PC-3 (cell line): ENCODE data around the gene TANGO6. TPM values are rescaled to one million over a fixed set of nuclear protein-coding genes. Genes with fewer than 3 reads are reported as not detected.

Experiments used
- ATAC-seq: fragments of 200-7000 bp; cut with Tn5 transposase; 2 replicates; pipeline ENCODE4 v1.9.1; 2020; ENCODE audit warnings: mild to moderate bottlenecking, moderate library complexity
- BruUV-seq: library from RNA; stranded (reverse); fragments of 400-500 nt; replicated peaks from 2 replicates; lab custom pipeline; 2021; lab: Mats Ljungman, UMichigan
- CTCF ChIA-PET: fragments of 300-600 bp; sonication (Branson Sonifier 250); formaldehyde crosslinking; loops from one replicate; lab custom pipeline; 2022; ENCODE audit warnings: antibody characterized with exemption; lab: Charles Lee
- POLR2A ChIA-PET: fragments of 300-600 bp; sonication (Branson Sonifier 250); formaldehyde crosslinking; loops from one replicate; lab custom pipeline; 2022; ENCODE audit warnings: antibody characterized with exemption; ENCODE audit not compliant: unreplicated experiment; lab: Charles Lee
- DNase-seq: peaks from one replicate; pipeline ENCODE4 v3.0.0-alpha.2; 2015
- H2AFZ ChIP-seq: fragments of 300-600 bp; sonication (generic); 2 replicates; pipeline ENCODE4 v1.6.0; 2016; ENCODE audit warnings: antibody characterized with exemption, low read length
- H3F3A ChIP-seq: fragments of 300-600 bp; sonication (generic); one replicate; pipeline ENCODE4 v1.6.0; 2017; ENCODE audit warnings: antibody characterized with exemption, low read length, control low read depth, mild to moderate bottlenecking; ENCODE audit not compliant: unreplicated experiment
- H3K27ac ChIP-seq: fragments of 300-600 bp; sonication (generic); 2 replicates; pipeline ENCODE4 v1.5.1; 2016; ENCODE audit warnings: mild to moderate bottlenecking, low read length
- H3K27me3 ChIP-seq: fragments of 300-600 bp; sonication (generic); 2 replicates; pipeline ENCODE4 v1.6.1; 2016; ENCODE audit warnings: low read length, mixed read lengths
- H3K36me3 ChIP-seq: fragments of 300-600 bp; sonication (generic); 2 replicates; pipeline ENCODE4 v1.6.1; 2016; ENCODE audit warnings: low read depth, mixed run types, low read length, mixed read lengths
- H3K4me1 ChIP-seq: fragments of 300-600 bp; sonication (generic); 2 replicates; pipeline ENCODE4 v1.5.1; 2016; ENCODE audit warnings: low read length; ENCODE audit not compliant: insufficient read depth
- H3K4me2 ChIP-seq: fragments of 300-600 bp; sonication (generic); 2 replicates; pipeline ENCODE4 v1.6.0; 2016; ENCODE audit warnings: low read length
- H3K4me3 ChIP-seq: fragments of 300-600 bp; sonication (generic); 2 replicates; pipeline ENCODE4 v1.5.1; 2016; ENCODE audit warnings: mild to moderate bottlenecking, low read length, mixed read lengths
- H3K79me2 ChIP-seq: fragments of 300-600 bp; sonication (generic); 2 replicates; pipeline ENCODE4 v1.6.1; 2017; ENCODE audit warnings: low read length, mixed read lengths
- H3K9ac ChIP-seq: fragments of 300-600 bp; sonication (generic); 2 replicates; pipeline ENCODE4 v1.6.0; 2016; ENCODE audit warnings: mild to moderate bottlenecking, low read length
- H3K9me2 ChIP-seq: fragments of 300-600 bp; sonication (generic); replicated peaks from 2 replicates; pipeline ENCODE4 v1.6.1; 2016; ENCODE audit warnings: mixed run types, low read length, mixed read lengths
- H3K9me3 ChIP-seq: fragments of 300-600 bp; sonication (generic); 2 replicates; pipeline ENCODE4 v1.6.1; 2016; ENCODE audit warnings: low read length, mixed read lengths
- H4K20me1 ChIP-seq: fragments of 300-600 bp; sonication (generic); 2 replicates; pipeline ENCODE4 v1.6.1; 2016; ENCODE audit warnings: low read length, mixed read lengths
- CTCF ChIP-seq: fragments of 300-600 bp; sonication (generic); conservative IDR thresholded peaks from 2 replicates; pipeline ENCODE4 v1.5.1; 2017; ENCODE audit warnings: antibody characterized with exemption, low read depth, mild to moderate bottlenecking, low read length
- EZH2 ChIP-seq: fragments of 300-600 bp; sonication (generic); IDR thresholded peaks from one replicate; pipeline ENCODE4 v1.6.1; 2017; ENCODE audit warnings: antibody characterized with exemption, mild to moderate bottlenecking, low read length; ENCODE audit not compliant: unreplicated experiment
- EZH2phosphoT487 ChIP-seq: fragments of 300-600 bp; sonication (generic); IDR thresholded peaks from 2 replicates; pipeline ENCODE4 v1.6.1; 2018; ENCODE audit warnings: mild to moderate bottlenecking, antibody characterized with exemption, low read length, borderline replicate concordance
- intact Hi-C: fragments of 100-400 bp; cut with micrococcal nuclease; formaldehyde crosslinking; loops from 2 replicates; pipeline ENCODE4 v1.9.0; 2023
- total RNA-seq: library from RNA; depleted of rRNA; stranded (reverse); fragments of >200 nt; gene quantifications from 2 replicates; pipeline ENCODE4 v1.2.3, GENCODE V29; 2014

The TANGO6 gene
- total RNA-seq, 1 experiment from 2014 or later = 9.4 TPM

GRCh38 chr16:68902969-68903345, 59.6 kb downstream of the TANGO6 start:
- no peaks in the 10 kb centered on the region for H4K20me1 ChIP-seq
- ATAC-seq (no peak), DNase-seq (no peak)
- no peaks in the 10 kb centered on the region for H3F3A ChIP-seq
- ChIA-PET CTCF (interaction anchor here (0.5 to 0.9 kb wide), 3 partner anchors 155 to 216 kb away, joined by 3 to 4 read pairs (median 3); partner anchors contain the start of gene HAS3), POLR2A (no interaction called here)
- no peaks in the 10 kb centered on the region for H3K27me3 ChIP-seq
- no peaks in the 10 kb centered on the region for H3K9me3 ChIP-seq
- H3K4me2 ChIP-seq = no peak overlapping the region
- H3K79me2 ChIP-seq = no peaks in the 10 kb centered on the region
- H3K9me2 ChIP-seq = no peaks in the 10 kb centered on the region
- no peak overlapping the region for H3K4me3 ChIP-seq
- peaks cover 14% of the 10 kb centered on the region for H3K4me1 ChIP-seq
- intact Hi-C loops = loop anchor here (1.0 to 10.0 kb wide), 4 partner anchors 49 to 221 kb away; partner anchors contain the start of gene HAS3
- no peak overlapping the region for H3K9ac ChIP-seq
- TF ChIP-seq EZH2 (no peak), EZH2phosphoT487 (no peak)
- H3K27ac ChIP-seq = no peak overlapping the region
- BruUV-seq = no TSS peak
- H2AFZ ChIP-seq = no peak overlapping the region
- no peaks in the 10 kb centered on the region for H3K36me3 ChIP-seq

- CTCF ChIA-PET = no interaction called here
- TF ChIP-seq EZH2phosphoT487 = no peak
- TF ChIP-seq CTCF = no peak
- TF ChIP-seq EZH2 = no peak
- Histone ChIP-seq H3K9ac (no peak overlapping the region), H3K9me2 (no peaks in the 10 kb centered on the region), H2AFZ (no peak overlapping the region), H4K20me1 (no peaks in the 10 kb centered on the region), H3K4me3 (no peak overlapping the region), H3K36me3 (peaks cover 2% of the 10 kb centered on the region; the same call in 1 of the 2 replicates), H3K9me3 (no peaks in the 10 kb centered on the region), H3F3A (no peaks in the 10 kb centered on the region), H3K4me1 (peaks cover 7% of the 10 kb centered on the region), H3K4me2 (no peak overlapping the region), H3K79me2 (no peaks in the 10 kb centered on the region), H3K27ac (no peak overlapping the region), H3K27me3 (no peaks in the 10 kb centered on the region)
- POLR2A ChIA-PET = no interaction called here
- intact Hi-C loops = loop anchor here (10.0 kb wide), 1 partner anchor 88 kb away; no protein-coding TSS in a partner anchor
- DNase-seq (no peak), ATAC-seq (no peak)
- no TSS peak for BruUV-seq
Measured at GRCh38 chr16:68907297-68907696, 64.0 kb downstream of the TANGO6 start.

- Histone ChIP-seq H3K4me1 (peaks cover 3% of the 10 kb centered on the region), H3K4me2 (no peak overlapping the region), H3F3A (no peaks in the 10 kb centered on the region), H3K79me2 (no peaks in the 10 kb centered on the region), H4K20me1 (no peaks in the 10 kb centered on the region), H2AFZ (no peak overlapping the region), H3K9ac (no peak overlapping the region), H3K27me3 (no peaks in the 10 kb centered on the region), H3K36me3 (peaks cover 2% of the 10 kb centered on the region; the same call in 1 of the 2 replicates), H3K27ac (no peak overlapping the region), H3K9me2 (no peaks in the 10 kb centered on the region), H3K9me3 (no peaks in the 10 kb centered on the region), H3K4me3 (no peak overlapping the region)
- BruUV-seq = no TSS peak
- POLR2A ChIA-PET = no interaction called here
- ATAC-seq = no peak
- intact Hi-C loops = loop anchor here (10.0 kb wide), 1 partner anchor 87 kb away; no protein-coding TSS in a partner anchor
- no peak for DNase-seq
- CTCF ChIA-PET = no interaction called here
- TF ChIP-seq EZH2 (no peak), CTCF (no peak), EZH2phosphoT487 (no peak)
Measured at GRCh38 chr16:68907781-68908181, 64.5 kb downstream of the TANGO6 start.
